ENCODE data around the gene GTF2A1.
A peak's percentile ranks its signal among the peaks of the same experiment; 100 is the strongest.

GTF2A1 gene

GRCh38 chr14:81172881-81173280 lies 47.9 kb downstream of the GTF2A1 start:
- no peak for DNase-seq

GRCh38 chr14:81172353-81172752 lies 48.4 kb downstream of the GTF2A1 start:
- no peak for DNase-seq

- DNase-seq: no peak
Measured at GRCh38 chr14:81170829-81171195, 49.9 kb downstream of the GTF2A1 start.

GRCh38 chr14:81170104-81170828 lies 50.5 kb downstream of the GTF2A1 start:
- peak; percentile 96 for DNase-seq

- peak; percentile 56 for DNase-seq
Measured at GRCh38 chr14:81169711-81170103, 51.1 kb downstream of the GTF2A1 start.

GRCh38 chr14:81169267-81169666 lies 51.5 kb downstream of the GTF2A1 start:
- DNase-seq: no peak

- no peak for DNase-seq
Measured at GRCh38 chr14:81166121-81166520, 54.6 kb downstream of the GTF2A1 start.

GRCh38 chr14:81165188-81165587 lies 55.6 kb downstream of the GTF2A1 start:
- no peak for DNase-seq

GRCh38 chr14:81164167-81164774 lies 56.5 kb downstream of the GTF2A1 start:
- peak; percentile 66 for DNase-seq

GRCh38 chr14:81162941-81163340 lies 57.8 kb downstream of the GTF2A1 start:
- DNase-seq: no peak

- DNase-seq: no peak
Measured at GRCh38 chr14:81161749-81162148, 59.0 kb downstream of the GTF2A1 start.

GRCh38 chr14:81161088-81161487 lies 59.7 kb downstream of the GTF2A1 start:
- no peak for DNase-seq

- DNase-seq: no peak
Measured at GRCh38 chr14:81157431-81157830, 63.3 kb downstream of the GTF2A1 start.

GRCh38 chr14:81153187-81153586 lies 67.6 kb downstream of the GTF2A1 start:
- no peak for DNase-seq

GRCh38 chr14:81148635-81149034 lies 72.1 kb downstream of the GTF2A1 start:
- DNase-seq: no peak

GRCh38 chr14:81147140-81147897 lies 73.4 kb downstream of the GTF2A1 start:
- no peak for DNase-seq

- no peak for DNase-seq
Measured at GRCh38 chr14:81144824-81145603, 75.7 kb downstream of the GTF2A1 start.

GRCh38 chr14:81143793-81144192 lies 77.0 kb downstream of the GTF2A1 start:
- no peak for DNase-seq

- no peak for DNase-seq
Measured at GRCh38 chr14:81141426-81141825, 79.3 kb downstream of the GTF2A1 start.

- DNase-seq: no peak
Measured at GRCh38 chr14:81138429-81138828, 82.3 kb downstream of the GTF2A1 start.

- no peak for DNase-seq
Measured at GRCh38 chr14:81137316-81137715, 83.4 kb downstream of the GTF2A1 start.

GRCh38 chr14:81133400-81133799 lies 87.4 kb downstream of the GTF2A1 start:
- DNase-seq: no peak

GRCh38 chr14:81132468-81132867 lies 88.3 kb downstream of the GTF2A1 start:
- peak; percentile 25 for DNase-seq

Data from NCI-H510A treated with DMSO at 0.1 percent for 48 hours (cell line).